ENCODE measurements around the gene SKIC3. TPM values are rescaled to one million over a fixed set of nuclear protein-coding genes. Genes with fewer than 3 reads are reported as not detected.

The SKIC3 gene
- total RNA-seq, 1 donor from 2014 or later: 74.9 TPM

DNA sequence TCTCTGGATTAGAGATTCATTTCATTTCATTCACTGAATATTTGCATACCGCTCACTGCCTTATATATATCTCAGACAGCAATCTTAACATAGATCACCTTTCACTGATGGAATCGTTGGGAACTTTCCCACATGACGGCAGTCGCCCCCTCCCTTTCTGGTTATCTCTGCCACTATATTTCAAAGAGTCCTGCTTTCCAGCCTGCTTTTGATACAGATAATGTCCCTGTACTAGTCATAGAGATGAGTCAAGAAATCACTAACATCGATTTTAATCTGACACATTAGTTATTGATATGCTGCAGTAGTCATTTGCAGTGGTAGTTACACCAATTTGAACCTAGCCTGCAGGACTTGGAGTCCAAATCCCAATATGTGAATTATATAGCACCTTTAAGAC is 8.6 kb upstream of the SKIC3 start:
- Histone ChIP-seq H3K36me3 (ENCODE audit: control insufficient read depth, insufficient read depth, low read length) (no peaks in the 10 kb centered on the region), H3K4me3 (ENCODE audit: low read depth, low read length) (no peak overlapping the region), H3K27me3 (ENCODE audit: control insufficient read depth, insufficient read depth, low read length) (no peaks in the 10 kb centered on the region)
- DNase-seq (ENCODE audit: low read depth): no peak
- TF ChIP-seq, protein P1, sequence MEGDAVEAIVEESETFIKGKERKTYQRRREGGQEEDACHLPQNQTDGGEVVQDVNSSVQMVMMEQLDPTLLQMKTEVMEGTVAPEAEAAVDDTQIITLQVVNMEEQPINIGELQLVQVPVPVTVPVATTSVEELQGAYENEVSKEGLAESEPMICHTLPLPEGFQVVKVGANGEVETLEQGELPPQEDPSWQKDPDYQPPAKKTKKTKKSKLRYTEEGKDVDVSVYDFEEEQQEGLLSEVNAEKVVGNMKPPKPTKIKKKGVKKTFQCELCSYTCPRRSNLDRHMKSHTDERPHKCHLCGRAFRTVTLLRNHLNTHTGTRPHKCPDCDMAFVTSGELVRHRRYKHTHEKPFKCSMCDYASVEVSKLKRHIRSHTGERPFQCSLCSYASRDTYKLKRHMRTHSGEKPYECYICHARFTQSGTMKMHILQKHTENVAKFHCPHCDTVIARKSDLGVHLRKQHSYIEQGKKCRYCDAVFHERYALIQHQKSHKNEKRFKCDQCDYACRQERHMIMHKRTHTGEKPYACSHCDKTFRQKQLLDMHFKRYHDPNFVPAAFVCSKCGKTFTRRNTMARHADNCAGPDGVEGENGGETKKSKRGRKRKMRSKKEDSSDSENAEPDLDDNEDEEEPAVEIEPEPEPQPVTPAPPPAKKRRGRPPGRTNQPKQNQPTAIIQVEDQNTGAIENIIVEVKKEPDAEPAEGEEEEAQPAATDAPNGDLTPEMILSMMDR (IDR thresholded peaks at IDR 0.05; ENCODE audit: insufficient read depth, low read length, poor library complexity, severe bottlenecking): no peak

DNA sequence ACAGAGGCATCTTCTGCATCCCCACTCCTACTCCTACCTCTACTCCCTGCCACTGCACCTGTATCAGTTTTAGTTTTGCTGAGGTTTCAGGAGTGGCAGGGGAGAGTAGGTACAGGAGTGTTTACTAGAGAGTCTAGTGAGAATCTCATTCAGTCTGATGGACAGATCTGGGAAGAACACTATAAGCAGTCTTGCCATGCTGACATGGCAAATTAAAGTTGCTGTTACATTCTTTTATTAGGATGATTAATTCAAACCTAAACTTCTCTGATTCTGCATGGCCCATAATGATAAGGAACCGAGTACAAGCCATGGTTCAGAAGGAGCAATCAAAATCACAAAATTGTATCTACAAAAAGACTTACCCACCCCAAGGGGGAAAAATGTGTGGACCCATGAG is 7.5 kb upstream of the SKIC3 start:
- H3K27me3 ChIP-seq (ENCODE audit: control insufficient read depth, insufficient read depth, low read length): no peaks in the 10 kb centered on the region
- H3K36me3 ChIP-seq (ENCODE audit: control insufficient read depth, insufficient read depth, low read length): no peaks in the 10 kb centered on the region
- TF ChIP-seq, protein P1 (IDR thresholded peaks at IDR 0.05; ENCODE audit: insufficient read depth, low read length, poor library complexity, severe bottlenecking): no peak
- H3K4me3 ChIP-seq (ENCODE audit: low read depth, low read length): no peak overlapping the region
- no peak for DNase-seq (ENCODE audit: low read depth)

DNA sequence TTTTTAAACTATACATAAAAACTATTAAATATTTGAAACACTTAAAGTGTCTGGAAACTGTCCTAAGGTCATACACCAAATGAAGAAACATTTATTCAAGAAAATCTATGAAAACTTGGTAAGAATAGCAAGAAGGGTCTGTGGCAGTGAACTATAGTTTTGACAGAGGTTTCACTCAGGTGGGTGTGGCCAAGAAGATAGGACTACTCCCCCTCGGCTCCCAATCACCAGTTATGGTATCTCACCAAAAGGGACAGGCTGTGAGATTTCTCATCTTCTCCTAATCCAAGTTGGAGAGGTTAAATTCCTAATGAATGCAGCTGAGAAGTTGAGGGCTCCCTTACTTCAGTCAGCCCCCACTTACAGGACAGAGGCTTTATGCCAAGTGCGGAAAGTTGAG is 3.1 kb upstream of the SKIC3 start:
- TF ChIP-seq, protein P1 (IDR thresholded peaks at IDR 0.05; ENCODE audit: insufficient read depth, low read length, poor library complexity, severe bottlenecking): no peak
- Histone ChIP-seq H3K4me3 (ENCODE audit: low read depth, low read length) (no peak overlapping the region), H3K27me3 (ENCODE audit: control insufficient read depth, insufficient read depth, low read length) (no peaks in the 10 kb centered on the region), H3K36me3 (ENCODE audit: control insufficient read depth, insufficient read depth, low read length) (no peaks in the 10 kb centered on the region)
- no peak for DNase-seq (ENCODE audit: low read depth)

DNA sequence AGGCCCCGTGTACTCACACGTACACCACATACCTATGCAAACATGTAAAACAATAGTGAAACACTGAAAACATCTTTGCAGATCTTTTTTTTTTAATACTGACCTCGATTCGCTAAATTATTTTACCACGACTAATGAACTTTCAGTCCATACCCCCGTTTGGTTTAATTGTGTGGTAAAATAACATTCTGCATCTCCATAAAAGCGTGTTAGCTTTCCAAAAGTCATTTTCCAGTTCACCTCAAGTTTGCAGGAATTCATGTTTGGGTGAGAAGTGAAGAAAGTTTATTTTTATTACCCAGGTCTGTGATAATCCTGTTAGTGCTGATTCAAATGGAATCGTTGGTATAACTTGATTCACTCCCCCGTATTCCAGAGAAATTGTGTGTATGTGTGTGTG is 776 bp upstream of the SKIC3 start:
- H3K4me3 ChIP-seq (ENCODE audit: low read depth, low read length): peak overlapping the region; percentile 93
- DNase-seq (ENCODE audit: low read depth): no peak
- no peaks in the 10 kb centered on the region for H3K36me3 ChIP-seq (ENCODE audit: control insufficient read depth, insufficient read depth, low read length)
- H3K27me3 ChIP-seq (ENCODE audit: control insufficient read depth, insufficient read depth, low read length): no peaks in the 10 kb centered on the region
- TF ChIP-seq, protein P1 (IDR thresholded peaks at IDR 0.05; ENCODE audit: insufficient read depth, low read length, poor library complexity, severe bottlenecking): no peak

DNA sequence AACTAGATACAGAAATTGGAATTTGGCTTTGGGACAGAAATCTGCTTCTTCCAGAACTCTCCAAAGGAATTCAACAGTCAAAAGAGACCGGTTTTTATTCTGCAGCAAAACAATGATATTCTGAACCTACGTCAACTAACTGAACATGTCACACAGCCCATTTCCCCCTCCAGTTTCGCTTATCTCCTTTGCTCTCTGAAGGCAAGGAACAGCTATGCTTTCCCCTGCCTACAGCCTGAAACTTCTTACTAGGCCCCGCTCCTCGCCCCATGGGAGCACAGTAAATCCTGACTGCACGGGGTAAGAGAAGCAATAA is 488 bp downstream of the SKIC3 start:
- Histone ChIP-seq H3K4me3 (ENCODE audit: low read depth, low read length) (peak overlapping the region; percentile 93), H3K27me3 (ENCODE audit: control insufficient read depth, insufficient read depth, low read length) (no peaks in the 10 kb centered on the region), H3K36me3 (ENCODE audit: control insufficient read depth, insufficient read depth, low read length) (no peaks in the 10 kb centered on the region)
- DNase-seq (ENCODE audit: low read depth): no peak
- TF ChIP-seq, protein P1 (IDR thresholded peaks at IDR 0.05; ENCODE audit: insufficient read depth, low read length, poor library complexity, severe bottlenecking): no peak

DNA sequence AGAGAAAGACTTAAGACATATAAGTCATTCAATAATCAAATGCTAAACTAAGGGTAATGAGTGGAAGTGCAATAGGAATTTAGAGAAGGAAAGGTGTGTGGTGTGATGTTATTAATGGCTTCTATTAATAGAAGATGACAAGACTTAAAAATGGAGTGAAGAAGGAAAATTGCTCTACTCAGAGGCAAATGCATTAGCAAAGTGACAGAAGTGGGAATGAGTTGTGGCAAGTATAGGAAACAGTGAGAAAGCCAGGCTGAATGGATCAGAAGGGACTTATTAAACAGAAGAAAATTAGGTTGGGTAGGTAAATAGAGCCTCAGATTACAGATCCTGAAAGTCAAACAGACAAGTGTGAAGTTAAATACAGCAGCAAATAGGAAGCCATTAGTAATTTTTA is 5.7 kb downstream of the SKIC3 start:
- no peak for DNase-seq (ENCODE audit: low read depth)
- H3K36me3 ChIP-seq (ENCODE audit: control insufficient read depth, insufficient read depth, low read length): peaks cover 4% of the 10 kb centered on the region
- H3K4me3 ChIP-seq (ENCODE audit: low read depth, low read length): no peak overlapping the region
- no peaks in the 10 kb centered on the region for H3K27me3 ChIP-seq (ENCODE audit: control insufficient read depth, insufficient read depth, low read length)
- TF ChIP-seq, protein P1 (IDR thresholded peaks at IDR 0.05; ENCODE audit: insufficient read depth, low read length, poor library complexity, severe bottlenecking): no peak
